Ectodermal cell (in vitro differentiated cells): Measurements from ENCODE around the gene ZFX.

Experiments
- H3K27ac ChIP-seq: 2 replicates; pipeline ENCODE4 v1.7.0; 2013; ENCODE audit warnings: mild to moderate bottlenecking, low read depth, low read length; ENCODE audit not compliant: insufficient read depth, poor library complexity, severe bottlenecking
- H3K27me3 ChIP-seq: 2 replicates; pipeline ENCODE4 v1.7.0; 2013; ENCODE audit warnings: mild to moderate bottlenecking, low read length; ENCODE audit not compliant: insufficient read depth, control insufficient read depth, poor library complexity, severe bottlenecking
- H3K36me3 ChIP-seq: one replicate; pipeline ENCODE4 v1.7.0; 2013; ENCODE audit warnings: low read length; ENCODE audit not compliant: control insufficient read depth, insufficient read depth
- H3K4me1 ChIP-seq: one replicate; pipeline ENCODE4 v1.7.0; 2013; ENCODE audit warnings: low read length; ENCODE audit not compliant: control insufficient read depth, insufficient read depth
- H3K4me3 ChIP-seq: 2 replicates; pipeline ENCODE4 v1.7.0; 2013; ENCODE audit warnings: low read depth, low read length, control low read depth; ENCODE audit not compliant: insufficient read depth
- H3K9me3 ChIP-seq: 2 replicates; pipeline ENCODE4 v1.7.0; 2013; ENCODE audit warnings: mild to moderate bottlenecking, low read length, moderate library complexity; ENCODE audit not compliant: control insufficient read depth
- WGBS, 2 experiments: methylation state at CpG; one replicate each; pipeline ENCODE4 v1.1.7; 2013; ENCODE audit warnings: missing lambda C conversion rate in 2 of 2; 5-methylcytosine and 5-hydroxymethylcytosine counted together

ZFX gene

DNA sequence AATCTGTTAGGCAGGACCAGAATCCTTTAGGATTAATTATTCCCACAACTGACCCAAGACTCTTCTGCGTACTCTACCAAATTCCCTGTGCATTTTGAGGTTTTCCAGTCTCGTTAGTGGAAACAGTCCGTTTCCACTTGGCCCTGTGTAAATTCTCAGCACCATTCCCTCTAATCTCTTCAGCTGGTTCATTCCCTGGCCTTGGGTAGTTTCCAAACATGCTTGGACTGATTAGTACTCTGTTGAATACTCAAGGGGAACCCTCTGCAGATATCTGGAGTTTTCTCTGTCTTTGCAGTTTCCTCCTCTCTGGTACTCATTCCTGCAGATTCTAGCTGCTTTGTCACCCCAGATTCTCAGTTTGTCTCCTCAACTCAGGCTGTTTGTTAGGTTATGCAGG lies 80.4 kb downstream of the ZFX start:
- 91 to 95% methylated on average over 3 of the region's 3 CpGs for WGBS, 2 experiments
- H3K36me3 ChIP-seq: no peaks in the 10 kb centered on the region

DNA sequence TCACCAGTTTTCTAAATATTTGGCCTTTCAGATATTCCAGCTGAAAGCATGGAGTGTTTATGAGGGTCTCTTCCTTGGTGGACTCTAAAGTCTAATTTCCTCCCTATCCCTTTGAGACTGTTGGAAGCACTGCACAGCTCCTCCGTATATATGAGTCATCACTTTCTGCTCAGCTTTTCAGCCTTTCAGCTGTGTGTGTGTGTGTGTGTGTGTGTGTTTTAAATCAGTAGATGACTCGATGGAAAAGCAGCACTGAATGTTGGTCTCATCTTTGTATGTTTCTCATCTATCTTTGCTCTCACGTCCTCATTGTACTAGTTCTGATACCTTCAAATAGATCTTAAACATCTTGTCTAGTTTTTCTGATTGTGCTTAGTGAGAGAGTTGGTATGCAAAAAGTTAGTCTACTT lies 81.6 kb downstream of the ZFX start:
- no peaks in the 10 kb centered on the region for H3K36me3 ChIP-seq
- H3K4me3 ChIP-seq: no peak overlapping the region
- H3K4me1 ChIP-seq: no peaks in the 10 kb centered on the region
- H3K27ac ChIP-seq: no peak overlapping the region
- H3K9me3 ChIP-seq: no peaks in the 10 kb centered on the region
- WGBS, 2 experiments: 60 to 100% methylated on average over 1 of the region's 3 CpGs
- no peaks in the 10 kb centered on the region for H3K27me3 ChIP-seq

More for the DNA sequence above, 80.4 kb downstream of the ZFX start:
- H3K4me1 ChIP-seq: no peaks in the 10 kb centered on the region
- no peaks in the 10 kb centered on the region for H3K9me3 ChIP-seq
- no peak overlapping the region for H3K27ac ChIP-seq
- no peaks in the 10 kb centered on the region for H3K27me3 ChIP-seq
- H3K4me3 ChIP-seq: no peak overlapping the region

DNA sequence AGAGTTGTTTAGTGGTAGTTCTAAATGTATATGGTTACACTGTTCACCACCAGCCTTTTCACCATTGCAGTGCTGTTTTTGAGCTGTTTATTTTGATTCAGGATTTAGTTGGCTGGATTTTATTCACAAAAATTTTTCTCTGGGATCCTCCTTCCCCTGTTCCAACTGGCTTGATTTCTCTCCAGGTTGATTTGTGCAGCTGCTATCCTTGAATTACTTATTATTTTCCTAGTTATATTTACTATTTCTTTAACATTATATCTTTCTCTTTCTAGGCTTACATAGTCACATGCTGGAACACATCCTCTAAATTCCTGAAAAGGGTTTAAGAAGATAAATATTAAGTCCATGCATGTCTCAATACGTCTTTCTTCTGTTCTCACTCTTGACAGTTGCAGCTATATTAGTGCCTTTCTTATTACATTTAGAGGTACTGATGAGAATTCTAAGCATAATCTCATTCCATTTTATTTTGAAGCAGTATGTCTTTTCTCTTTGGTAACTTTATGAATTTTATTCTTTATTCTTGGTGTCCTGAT lies 82.2 kb downstream of the ZFX start:
- no peaks in the 10 kb centered on the region for H3K4me1 ChIP-seq
- no peaks in the 10 kb centered on the region for H3K9me3 ChIP-seq
- WGBS, 2 experiments: 92% methylated on average over 1 of the region's 1 CpG; no CpG with 5 or more reads in 1 of the 2 experiments
- no peak overlapping the region for H3K27ac ChIP-seq
- no peaks in the 10 kb centered on the region for H3K36me3 ChIP-seq
- no peaks in the 10 kb centered on the region for H3K27me3 ChIP-seq
- H3K4me3 ChIP-seq: no peak overlapping the region

DNA sequence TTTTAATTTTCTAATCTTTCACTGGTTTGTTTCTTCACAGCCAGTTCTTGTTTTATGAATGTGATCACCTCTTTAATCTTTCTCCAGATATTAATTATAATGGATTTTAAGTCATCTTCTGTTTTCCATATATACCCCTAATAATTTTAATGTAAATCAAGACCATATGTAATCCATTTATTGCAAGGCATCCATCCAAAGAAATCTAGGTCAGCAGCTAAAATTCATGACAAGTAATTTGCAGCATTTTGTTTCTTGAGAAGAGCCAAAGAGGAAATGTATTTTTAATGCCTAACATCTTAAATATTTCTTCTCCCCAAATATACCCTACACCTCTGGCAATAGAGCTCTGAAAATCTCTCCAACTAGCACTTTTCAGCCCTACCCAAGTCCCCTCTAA lies 83.3 kb downstream of the ZFX start:
- Histone ChIP-seq H3K9me3 (no peaks in the 10 kb centered on the region), H3K36me3 (no peaks in the 10 kb centered on the region), H3K27ac (no peak overlapping the region), H3K4me1 (no peaks in the 10 kb centered on the region), H3K4me3 (no peak overlapping the region), H3K27me3 (no peaks in the 10 kb centered on the region)

DNA sequence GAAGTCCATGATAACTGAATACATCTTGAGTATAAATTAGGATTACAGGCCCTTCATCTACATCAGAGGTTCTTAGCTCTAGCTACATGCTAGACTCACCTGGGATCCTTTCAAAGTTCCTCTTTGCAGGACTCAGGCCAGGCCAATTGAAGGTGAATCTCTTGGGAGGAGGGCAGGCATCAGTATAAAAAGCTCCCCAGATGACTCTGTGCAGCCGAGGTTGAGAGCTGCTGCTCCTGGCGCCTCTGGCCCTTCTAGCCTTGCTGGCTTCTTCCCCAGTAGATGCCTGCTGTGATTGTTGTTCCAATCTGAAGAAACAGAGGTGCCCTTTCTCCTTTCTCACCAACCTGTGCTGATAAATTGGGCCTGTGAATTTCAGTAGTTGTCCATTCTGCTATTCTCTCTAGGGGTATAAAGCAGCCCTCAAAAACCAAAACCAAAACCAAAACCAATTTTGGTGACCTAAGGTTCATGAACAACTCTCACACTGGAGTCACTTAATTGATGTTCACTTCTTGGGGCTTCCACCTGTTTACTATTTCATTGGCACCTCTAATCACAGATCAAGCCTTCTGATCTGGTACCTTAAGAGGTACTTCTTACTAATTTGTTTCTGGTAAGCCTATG lies 85.7 kb downstream of the ZFX start:
- H3K27ac ChIP-seq: no peak overlapping the region
- H3K27me3 ChIP-seq: no peaks in the 10 kb centered on the region
- no peak overlapping the region for H3K4me3 ChIP-seq
- no peaks in the 10 kb centered on the region for H3K4me1 ChIP-seq
- H3K9me3 ChIP-seq: no peaks in the 10 kb centered on the region
- no peaks in the 10 kb centered on the region for H3K36me3 ChIP-seq
- 84 to 92% methylated on average over 2 of the region's 2 CpGs for WGBS, 2 experiments

DNA sequence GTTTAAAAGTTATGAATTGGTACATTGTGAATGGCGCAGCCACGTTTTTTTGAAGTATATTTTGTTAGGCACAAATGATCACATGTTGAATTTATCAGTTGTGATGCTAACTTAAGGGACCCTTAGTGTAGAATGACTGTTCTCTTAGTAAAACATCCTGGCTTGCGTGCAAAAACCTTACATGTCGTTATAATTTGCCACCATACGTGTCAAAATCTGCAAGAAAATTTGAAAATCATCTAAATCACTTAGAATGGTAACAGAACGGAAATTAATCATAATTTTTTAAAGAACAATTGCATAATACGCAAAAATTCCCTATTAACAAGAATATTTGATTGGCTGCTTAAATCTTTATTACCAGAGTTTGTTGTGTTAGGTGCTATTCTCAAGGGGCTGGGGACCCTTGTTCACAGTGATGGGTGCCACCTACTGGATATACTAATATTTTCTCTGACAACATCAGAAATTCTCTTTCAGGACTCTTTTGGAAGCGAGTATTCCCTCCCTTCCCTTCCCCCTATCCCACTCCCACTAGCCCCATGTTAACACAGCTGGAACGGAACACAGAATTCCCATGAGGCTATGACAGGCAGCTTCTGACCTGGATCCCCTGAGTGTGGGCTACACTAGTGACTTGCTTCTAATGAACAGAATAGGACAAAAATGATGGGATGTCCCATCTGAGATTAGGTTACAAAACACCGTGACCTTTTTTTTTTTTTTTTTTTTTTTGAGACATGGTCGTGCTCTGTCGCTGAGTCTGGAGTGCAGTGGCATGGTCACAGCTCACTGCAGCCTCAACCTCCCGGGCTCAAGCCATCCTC lies 92.5 kb downstream of the ZFX start:
- Histone ChIP-seq H3K36me3 (no peaks in the 10 kb centered on the region), H3K4me3 (no peak overlapping the region), H3K27ac (no peak overlapping the region), H3K27me3 (no peaks in the 10 kb centered on the region), H3K4me1 (no peaks in the 10 kb centered on the region), H3K9me3 (no peaks in the 10 kb centered on the region)
- 72 to 79% methylated on average over 12 of the region's 13 CpGs for WGBS, 2 experiments

DNA sequence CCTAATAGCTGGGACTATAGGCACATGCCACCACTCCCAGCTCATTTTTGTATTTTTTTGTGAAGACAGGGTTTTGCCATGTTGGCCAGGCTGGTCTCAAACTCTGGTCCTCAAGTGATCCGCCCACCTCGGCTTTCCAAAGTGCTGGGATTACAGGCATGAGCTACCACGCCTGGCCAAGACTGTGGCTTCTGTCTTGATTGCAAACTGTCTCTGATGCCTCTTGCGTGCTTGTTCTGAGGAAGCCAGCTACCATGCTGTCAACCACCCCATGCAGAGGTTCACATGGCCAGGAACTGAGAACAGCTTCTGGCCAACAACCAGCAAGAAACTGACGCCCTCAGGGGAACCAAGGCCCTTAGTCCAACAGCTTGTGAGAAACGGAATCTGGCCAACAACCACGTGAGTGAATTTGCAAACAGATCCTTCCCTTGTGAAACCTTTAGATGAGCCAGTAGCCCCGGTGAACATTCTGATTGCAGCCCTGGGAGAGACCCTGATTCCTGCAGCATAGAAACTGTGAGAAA lies 93.2 kb downstream of the ZFX start:
- whole genome bisulfite sequencing, 2 experiments: 65 to 66% methylated on average over 8 of the region's 8 CpGs
- no peaks in the 10 kb centered on the region for H3K27me3 ChIP-seq
- H3K4me3 ChIP-seq: no peak overlapping the region
- no peaks in the 10 kb centered on the region for H3K4me1 ChIP-seq
- H3K36me3 ChIP-seq: no peaks in the 10 kb centered on the region
- H3K9me3 ChIP-seq: no peaks in the 10 kb centered on the region
- no peak overlapping the region for H3K27ac ChIP-seq

DNA sequence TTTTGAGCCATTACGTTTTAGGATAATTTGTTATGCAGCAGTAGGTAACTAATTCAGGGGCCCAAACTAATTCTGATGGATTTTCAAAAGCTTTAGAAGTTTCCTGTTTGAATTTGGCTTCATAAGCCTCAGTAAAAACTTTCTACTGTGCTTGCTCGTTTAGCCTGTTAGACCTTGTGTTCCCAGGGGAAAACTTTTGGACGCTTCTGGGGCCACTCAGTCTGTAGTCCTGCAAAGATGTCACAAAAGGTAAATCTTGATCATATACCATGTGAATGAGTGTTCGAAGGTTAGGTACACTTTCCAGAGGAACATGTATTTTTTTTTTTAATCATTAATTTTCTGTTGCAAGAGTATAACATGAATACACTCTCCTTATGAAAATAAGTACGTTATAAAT lies 93.7 kb downstream of the ZFX start:
- Histone ChIP-seq H3K4me3 (no peak overlapping the region), H3K27ac (no peak overlapping the region), H3K36me3 (no peaks in the 10 kb centered on the region), H3K9me3 (no peaks in the 10 kb centered on the region), H3K27me3 (no peaks in the 10 kb centered on the region), H3K4me1 (no peaks in the 10 kb centered on the region)
- 96 to 99% methylated on average over 3 to 5 of the region's 5 CpGs for WGBS, 2 experiments

DNA sequence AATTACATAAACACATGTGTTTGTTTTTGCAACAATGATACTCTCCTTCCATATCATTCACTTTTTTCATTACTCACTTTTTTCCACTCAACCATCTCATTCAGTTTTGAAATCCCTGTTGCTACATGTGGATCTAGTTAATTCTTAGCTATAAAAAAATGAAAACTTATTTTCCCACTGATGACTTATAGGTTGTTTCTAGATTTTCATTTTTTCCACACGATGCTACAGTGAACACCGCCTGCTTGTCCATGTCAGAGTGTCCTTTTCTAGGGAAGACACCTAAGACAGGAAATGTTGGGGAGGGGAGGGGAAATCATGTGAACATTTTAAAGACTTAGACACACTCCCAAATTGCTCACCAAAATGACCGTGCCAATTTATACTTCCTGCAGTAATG lies 94.2 kb downstream of the ZFX start:
- 83 to 100% methylated on average over 2 to 3 of the region's 3 CpGs for WGBS, 2 experiments
- H3K9me3 ChIP-seq: no peaks in the 10 kb centered on the region
- H3K4me3 ChIP-seq: no peak overlapping the region

DNA sequence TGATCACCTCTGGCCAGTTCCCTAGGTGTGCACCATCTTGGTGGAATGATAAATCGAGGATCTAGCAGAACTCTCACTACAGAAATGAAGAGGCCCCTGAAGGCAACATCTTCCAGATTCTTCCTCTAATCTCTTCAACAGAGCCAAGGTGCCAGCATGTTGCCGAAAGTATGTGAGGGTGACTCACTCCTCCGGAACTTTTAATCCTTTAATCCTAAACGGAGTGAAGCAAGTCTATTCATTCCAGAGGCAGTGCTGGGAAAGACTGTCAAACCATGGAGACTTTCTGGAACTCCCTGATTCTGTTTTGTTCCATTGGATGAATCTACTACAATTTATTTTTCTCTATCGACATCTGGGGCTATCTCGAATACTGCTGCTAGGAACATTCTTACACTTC lies 95.7 kb downstream of the ZFX start:
- WGBS, 2 experiments: 56 to 60% methylated on average over 6 of the region's 6 CpGs
- H3K27ac ChIP-seq: no peak overlapping the region
- no peaks in the 10 kb centered on the region for H3K36me3 ChIP-seq

More for the DNA sequence above, 94.2 kb downstream of the ZFX start:
- Histone ChIP-seq H3K4me1 (no peaks in the 10 kb centered on the region), H3K27ac (no peak overlapping the region), H3K36me3 (no peaks in the 10 kb centered on the region), H3K27me3 (no peaks in the 10 kb centered on the region)

More for the DNA sequence above, 95.7 kb downstream of the ZFX start:
- Histone ChIP-seq H3K9me3 (no peaks in the 10 kb centered on the region), H3K27me3 (no peaks in the 10 kb centered on the region), H3K4me1 (no peaks in the 10 kb centered on the region), H3K4me3 (no peak overlapping the region)
